GM12878 (cell line): ENCODE data around the gene SMIM12. TPM values are rescaled to one million over a fixed set of nuclear protein-coding genes. Genes with fewer than 3 reads are reported as not detected.

Experiments
- ATAC-seq: fragments of 200-7000 bp; cut with Tn5 transposase; 3 replicates; pipeline ENCODE4 v1.9.1; 2020; ENCODE audit warnings: mild to moderate bottlenecking, moderate library complexity
- BruUV-seq: library from RNA; stranded (reverse); fragments of 400-500 nt; replicated peaks from 2 replicates; lab custom pipeline; 2021; lab: Mats Ljungman, UMichigan
- CTCF ChIA-PET: fragments of 300-600 bp; sonication (Branson Sonifier 250); formaldehyde crosslinking; extraction: SDS; loops from one replicate; lab custom pipeline; 2021; ENCODE audit warnings: inconsistent platforms; lab: Yijun Ruan, JAX
- POLR2A ChIA-PET: fragments of 350-600 bp; formaldehyde crosslinking; extraction: SDS; loops from one replicate; lab custom pipeline; 2021; ENCODE audit warnings: inconsistent platforms; lab: Charles Lee
- RAD21 ChIA-PET: fragments of 300-600 bp; sonication (Branson Sonifier 250); formaldehyde crosslinking; loops from one replicate; lab custom pipeline; 2023; ENCODE audit warnings: antibody characterized with exemption; ENCODE audit not compliant: unreplicated experiment; lab: Charles Lee
- SMC1A ChIA-PET: fragments of 300-600 bp; sonication (Branson Sonifier 250); formaldehyde crosslinking; loops from one replicate; lab custom pipeline; 2023; ENCODE audit not compliant: unreplicated experiment, uncharacterized antibody; lab: Charles Lee
- DNase-seq: peaks from one replicate; pipeline ENCODE4 v3.0.0-alpha.2; 2011; ENCODE audit warnings: low read depth, low spot score
- FAIRE-seq: peaks from 3 replicates; lab custom pipeline; 2011; peaks lifted over from hg19 to GRCh38; lab: Jason Lieb, UNC
- H2AFZ ChIP-seq: 2 replicates; pipeline ENCODE4 v1.6.0; 2011; ENCODE audit warnings: low read depth, low read length, control low read depth; ENCODE audit not compliant: control insufficient read depth
- H3K27ac ChIP-seq: 2 replicates; pipeline ENCODE4 v1.5.1; 2011; ENCODE audit warnings: control low read depth; ENCODE audit not compliant: control insufficient read depth, insufficient read depth
- H3K27me3 ChIP-seq, 2 experiments: replicated peaks in 1 of 2; 2 replicates each; pipeline versions ENCODE4 v1.6.0 to v1.6.1; 2011; ENCODE audit warnings: low read length in 1 of 2; ENCODE audit not compliant: control insufficient read depth in 2 of 2, insufficient read depth in 2 of 2
- H3K36me3 ChIP-seq, 2 experiments: 2 replicates each; pipeline ENCODE4 v1.5.1; 2011; ENCODE audit warnings: low read length in 1 of 2; ENCODE audit not compliant: control insufficient read depth in 2 of 2, insufficient read depth in 2 of 2
- H3K4me1 ChIP-seq: 2 replicates; pipeline ENCODE4 v1.6.1; 2011; ENCODE audit warnings: mild to moderate bottlenecking, low read length, moderate library complexity, mixed read lengths; ENCODE audit not compliant: control insufficient read depth, insufficient read depth
- H3K4me2 ChIP-seq: 2 replicates; pipeline ENCODE4 v1.6.0; 2011; ENCODE audit warnings: control low read depth; ENCODE audit not compliant: control insufficient read depth, insufficient read depth
- H3K4me3 ChIP-seq: fragments of 200-600 bp; sonication (generic); 2 replicates; pipeline ENCODE4 v1.5.1; 2016
- H3K79me2 ChIP-seq: 2 replicates; pipeline ENCODE4 v1.6.0; 2011; ENCODE audit warnings: low read length; ENCODE audit not compliant: control insufficient read depth, insufficient read depth
- H3K9ac ChIP-seq: 2 replicates; pipeline ENCODE4 v1.8.0; 2011; ENCODE audit warnings: low read length, control low read depth, mixed read lengths; ENCODE audit not compliant: control insufficient read depth, insufficient read depth
- H3K9me3 ChIP-seq: replicated peaks from 3 replicates; pipeline ENCODE4 v1.5.1; 2011; ENCODE audit warnings: mild to moderate bottlenecking, low read length; ENCODE audit not compliant: control insufficient read depth, insufficient read depth
- H4K20me1 ChIP-seq: 2 replicates; pipeline ENCODE4 v1.6.0; 2011; ENCODE audit not compliant: control insufficient read depth, insufficient read depth
- CUX1 ChIP-seq: IDR thresholded peaks from 2 replicates; pipeline ENCODE4 v1.6.1; 2012; ENCODE audit warnings: improper control_type of control experiment, low read depth, low read length; ENCODE audit not compliant: insufficient replicate concordance
- KLF5 ChIP-seq: fragments of 450-650 bp; IDR thresholded peaks from 2 replicates; pipeline ENCODE4 v1.6.1; 2014; ENCODE audit warnings: mild to moderate bottlenecking; ENCODE audit not compliant: partially characterized antibody
- NBN ChIP-seq: fragments of 450-650 bp; IDR thresholded peaks from 2 replicates; pipeline ENCODE4 v1.6.1; 2016
- RAD51 ChIP-seq: fragments of 450-650 bp; IDR thresholded peaks from 2 replicates; pipeline ENCODE4 v1.6.1; 2016; ENCODE audit warnings: moderate library complexity, mild to moderate bottlenecking, inconsistent platforms
- SMAD1 ChIP-seq: fragments of 450-650 bp; IDR thresholded peaks from 2 replicates; pipeline ENCODE4 v1.6.1; 2018; ENCODE audit warnings: mild to moderate bottlenecking, low read depth; ENCODE audit not compliant: partially characterized antibody
- SPI1 ChIP-seq: IDR thresholded peaks from 2 replicates; pipeline ENCODE4 v1.6.1; 2011; ENCODE audit warnings: low read depth, mild to moderate bottlenecking, low read length, moderate library complexity, borderline replicate concordance; ENCODE audit not compliant: insufficient read depth
- SRF ChIP-seq, 2 experiments: IDR thresholded peaks; 2 replicates each; pipeline ENCODE4 v1.6.1; 2011; ENCODE audit warnings: low read depth in 2 of 2, low read length in 2 of 2, mild to moderate bottlenecking in 1 of 2, moderate library complexity in 1 of 2
- TARDBP ChIP-seq: IDR thresholded peaks from 2 replicates; pipeline ENCODE4 v1.6.1; 2016; ENCODE audit warnings: borderline replicate concordance
- WRNIP1 ChIP-seq: IDR thresholded peaks from 2 replicates; pipeline ENCODE4 v1.6.1; 2011; ENCODE audit warnings: low read depth, low read length, improper control_type of control experiment, borderline replicate concordance
- WGBS: methylation state at CpG from one replicate; pipeline ENCODE4 v1.1.6; 2016; ENCODE audit warnings: low lambda C conversion rate; ENCODE audit not compliant: insufficient replicate concordance, insufficient coverage; ENCODE audit errors: missing lambda C conversion rate; 5-methylcytosine and 5-hydroxymethylcytosine counted together
- in situ Hi-C: fragments of 300-500 bp; cut with MboI; formaldehyde crosslinking; loops from 9 replicates; pipeline ENCODE4 v1.14.3; 2018; ENCODE audit warnings: mixed read lengths
- intact Hi-C: fragments of 100-400 bp; cut with micrococcal nuclease; formaldehyde crosslinking; loops from one replicate; pipeline ENCODE4 v1.14.2; 2022; ENCODE audit not compliant: unreplicated experiment
- polyA plus RNA-seq, 11 experiments: library from polyadenylated mRNA; depleted of rRNA in 4 of 11; unstranded in 6 of 11; stranded (reverse) in 5 of 11; fragments of >200 nt; fragmentation: Nextera tagmentation in 4 of 11; fragmentation: Illumina TruSeq in 1 of 11; extraction: Ambion mirVana in 4 of 11; extraction: Trizol in 1 of 11; gene quantifications; 1 replicate in 1 of 11; 2 replicates in 10 of 11; pipeline versions ENCODE4 v1.2.1 to v1.2.3, GENCODE V29; 2011 to 2016; ENCODE audit warnings: inconsistent platforms in 2 of 11, missing spikeins in 2 of 11, low read depth in 1 of 11
- total RNA-seq, 4 experiments: library from RNA; depleted of rRNA in 3 of 4; stranded (reverse); fragments of >200 nt in 3 of 4; fragmentation: Illumina TruSeq in 1 of 4; extraction: Trizol in 1 of 4; gene quantifications; 2 replicates each; pipeline versions ENCODE4 v1.2.1 to v1.2.3, GENCODE V29; 2013 to 2021

The SMIM12 gene
- total and polyA plus RNA-seq, 10 of the 15 experiments (the other 5 are each of a cell fraction or from before 2014, with no cell fraction given) = 26.1 to 81.5 (median 44.1) TPM

GRCh38 chr1:34908369-34908768 lies 48.8 kb upstream of the SMIM12 start:
- WGBS = 6% methylated on average over 3 of the region's 3 CpGs
- FAIRE-seq = no peak
- no peaks in the 10 kb centered on the region for H3K79me2 ChIP-seq
- RAD21 ChIA-PET = no interaction called here
- TF ChIP-seq WRNIP1 (no peak), SMAD1 (no peak), SRF (IDR thresholded peaks at IDR 0.05; ENCODE audit: low read depth in 2 of 2, low read length in 2 of 2) (no peak), TARDBP (no peak), SPI1 (no peak), KLF5 (no peak), CUX1 (no peak), NBN (no peak), RAD51 (no peak)
- no peak for DNase-seq
- POLR2A ChIA-PET = no interaction called here
- SMC1A ChIA-PET = no interaction called here
- no peaks in the 10 kb centered on the region for H4K20me1 ChIP-seq
- H3K9me3 ChIP-seq = no peaks in the 10 kb centered on the region
- no peak overlapping the region for H3K9ac ChIP-seq
- no peaks in the 10 kb centered on the region for H3K36me3 ChIP-seq
- CTCF ChIA-PET = no interaction called here
- H3K4me1 ChIP-seq = no peaks in the 10 kb centered on the region
- no peak for ATAC-seq
- in situ Hi-C loops (no loop called here), intact Hi-C loops (no loop called here)
- BruUV-seq = no TSS peak
- H3K27me3 ChIP-seq = no peaks in the 10 kb centered on the region; a peak in 1 of 4 replicates
- H3K4me2 ChIP-seq = no peak overlapping the region
- no peak overlapping the region for H2AFZ ChIP-seq
- H3K27ac ChIP-seq = no peak overlapping the region
- H3K4me3 ChIP-seq = no peak overlapping the region
